B cell (primary cell): Measurements from ENCODE around the gene CSNK1A1. TPM values are rescaled to one million over a fixed set of nuclear protein-coding genes. Genes with fewer than 3 reads are reported as not detected.

Source experiments
- ATAC-seq: fragments of 200-7000 bp; cut with Tn5 transposase; one replicate; pipeline ENCODE4 v1.10.0; 2021; ENCODE audit warnings: low read depth, mild to moderate bottlenecking, moderate number of reproducible peaks, moderate library complexity
- CTCF ChIA-PET: fragments of 350-600 bp; sonication (Branson Sonifier 250); formaldehyde crosslinking; loops from one replicate; lab custom pipeline; 2021; ENCODE audit warnings: antibody characterized with exemption, inconsistent platforms; lab: Charles Lee
- POLR2A ChIA-PET: fragments of 350-600 bp; sonication (Branson Sonifier 250); formaldehyde crosslinking; loops from one replicate; lab custom pipeline; 2021; ENCODE audit warnings: antibody characterized with exemption; lab: Charles Lee
- DNase-seq: peaks from one replicate; pipeline ENCODE4 v3.0.0; 2013
- H2AFZ ChIP-seq: 2 replicates; pipeline ENCODE4 v1.6.1; 2012; ENCODE audit warnings: mild to moderate bottlenecking, low read depth, low read length; ENCODE audit not compliant: insufficient read depth, poor library complexity, severe bottlenecking
- H3K27ac ChIP-seq, 2 donors: 1 replicate in 1 of 2; 2 replicates in 1 of 2; pipeline ENCODE4 v1.5.1; 2012 to 2013; ENCODE audit warnings: low read length in 2 of 2, mild to moderate bottlenecking in 2 of 2, moderate library complexity in 1 of 2
- H3K27me3 ChIP-seq, 4 experiments: fragments of 200-600 bp in 1 of 4; sonication (generic) in 1 of 4; replicated peaks in 1 of 4; 1 replicate in 2 of 4; 2 replicates in 2 of 4; pipeline versions ENCODE4 v1.6.1 to v1.7.0; 2013 to 2016; ENCODE audit warnings: low read length in 3 of 4, mild to moderate bottlenecking in 2 of 4, mixed read lengths in 1 of 4, moderate library complexity in 1 of 4; ENCODE audit not compliant: insufficient read depth in 4 of 4, control insufficient read depth in 3 of 4; ENCODE audit errors: control extremely low read depth in 1 of 4
- H3K36me3 ChIP-seq, 2 experiments: replicated peaks in 1 of 2; 1 replicate in 1 of 2; 2 replicates in 1 of 2; pipeline versions ENCODE4 v1.6.1 to v1.7.1; 2013; ENCODE audit warnings: low read length in 1 of 2; ENCODE audit not compliant: insufficient read depth in 2 of 2, control insufficient read depth in 1 of 2; ENCODE audit errors: control extremely low read depth in 1 of 2, extremely low read depth in 1 of 2
- H3K4me1 ChIP-seq, 2 donors: fragments of 200-600 bp in 1 of 2; sonication (generic) in 1 of 2; 1 replicate in 1 of 2; 2 replicates in 1 of 2; pipeline versions ENCODE4 v1.5.1 to v1.6.1; 2013 to 2017; ENCODE audit warnings: low read length in 2 of 2; ENCODE audit not compliant: control insufficient read depth in 2 of 2, insufficient read depth in 2 of 2
- H3K4me2 ChIP-seq: replicated peaks from 2 replicates; pipeline ENCODE3; 2012; ENCODE audit warnings: mild to moderate bottlenecking, low read depth, low read length; ENCODE audit not compliant: poor library complexity, severe bottlenecking
- H3K4me3 ChIP-seq, 5 experiments: fragments of 200-600 bp in 1 of 5; sonication (generic) in 1 of 5; 1 replicate in 3 of 5; 2 replicates in 2 of 5; pipeline versions ENCODE4 v1.5.1 to v1.7.0; 2011 to 2016; ENCODE audit warnings: low read length in 4 of 5, mild to moderate bottlenecking in 4 of 5, low read depth in 2 of 5, control low read depth in 1 of 5, moderate library complexity in 1 of 5; ENCODE audit not compliant: insufficient read depth in 1 of 5; ENCODE audit errors: control extremely low read depth in 1 of 5, extremely low read depth in 1 of 5
- H3K79me2 ChIP-seq: fragments of 200-600 bp; sonication (generic); one replicate; pipeline ENCODE4 v1.6.0; 2016; ENCODE audit warnings: low read length; ENCODE audit not compliant: control insufficient read depth, insufficient read depth
- H3K9ac ChIP-seq: fragments of 200-600 bp; sonication (generic); 2 replicates; pipeline ENCODE4 v1.6.1; 2017; ENCODE audit warnings: mild to moderate bottlenecking, low read length, moderate library complexity
- H3K9me3 ChIP-seq, 3 donors: one replicate each; pipeline versions ENCODE4 v1.6.1 to v1.7.1; 2013; ENCODE audit warnings: low read length in 2 of 3; ENCODE audit not compliant: control insufficient read depth in 2 of 3, insufficient read depth in 1 of 3; ENCODE audit errors: control extremely low read depth in 1 of 3
- H4K20me1 ChIP-seq: 2 replicates; pipeline ENCODE4 v1.6.0; 2012; ENCODE audit warnings: mild to moderate bottlenecking, low read length; ENCODE audit not compliant: insufficient read depth, control insufficient read depth, poor library complexity, severe bottlenecking
- H3K27ac Mint-ChIP-seq: one replicate; pipeline ENCODE4 v1.8.0; 2021; ENCODE audit warnings: mixed read lengths
- H3K27me3 Mint-ChIP-seq: one replicate; pipeline ENCODE4 v1.8.0; 2021; ENCODE audit warnings: mixed read lengths
- H3K4me1 Mint-ChIP-seq: one replicate; pipeline ENCODE4 v1.8.0; 2021; ENCODE audit warnings: mixed read lengths
- H3K4me3 Mint-ChIP-seq: one replicate; pipeline ENCODE4 v1.8.0; 2021; ENCODE audit warnings: mixed read lengths
- H3K9me3 Mint-ChIP-seq: one replicate; pipeline ENCODE4 v1.8.0; 2022; ENCODE audit warnings: mixed read lengths; ENCODE audit not compliant: insufficient read depth
- EZH2 ChIP-seq: IDR thresholded peaks from 2 replicates; pipeline ENCODE4 v1.6.1; 2012; ENCODE audit warnings: borderline replicate concordance, low read depth, mild to moderate bottlenecking, moderate library complexity, low read length; ENCODE audit not compliant: insufficient read depth, poor library complexity, severe bottlenecking
- WGBS: methylation state at CpG from one replicate; pipeline ENCODE4 v1.1.5; 2013; ENCODE audit warnings: missing lambda C conversion rate; ENCODE audit not compliant: insufficient coverage; 5-methylcytosine and 5-hydroxymethylcytosine counted together
- intact Hi-C: fragments of 100-400 bp; cut with micrococcal nuclease; formaldehyde crosslinking; loops from one replicate; pipeline ENCODE4 v1.10.0; 2022
- polyA plus RNA-seq: library from polyadenylated mRNA; depleted of rRNA; stranded (reverse); fragments of >200 nt; gene quantifications from 2 replicates; pipeline ENCODE4 v1.2.3, GENCODE V29; 2012
- total RNA-seq, 2 donors: library from RNA; stranded (reverse); fragments of 120-200 nt in 1 of 2; gene quantifications; 1 replicate in 1 of 2; 2 replicates in 1 of 2; pipeline versions ENCODE4 v1.2.3 to v1.2.4, GENCODE V29; 2013 to 2022
- TF ChIP-seq, protein P1 (sequence below): fragments of 200-600 bp; IDR thresholded peaks from one replicate; pipeline ENCODE4 v1.8.0; 2022; ENCODE audit warnings: antibody characterized with exemption, mild to moderate bottlenecking

CSNK1A1 gene
- total and polyA plus RNA-seq, 2 donors (not counting 1 experiment from before 2014, with no cell fraction given): 45.9 to 168 TPM

DNA sequence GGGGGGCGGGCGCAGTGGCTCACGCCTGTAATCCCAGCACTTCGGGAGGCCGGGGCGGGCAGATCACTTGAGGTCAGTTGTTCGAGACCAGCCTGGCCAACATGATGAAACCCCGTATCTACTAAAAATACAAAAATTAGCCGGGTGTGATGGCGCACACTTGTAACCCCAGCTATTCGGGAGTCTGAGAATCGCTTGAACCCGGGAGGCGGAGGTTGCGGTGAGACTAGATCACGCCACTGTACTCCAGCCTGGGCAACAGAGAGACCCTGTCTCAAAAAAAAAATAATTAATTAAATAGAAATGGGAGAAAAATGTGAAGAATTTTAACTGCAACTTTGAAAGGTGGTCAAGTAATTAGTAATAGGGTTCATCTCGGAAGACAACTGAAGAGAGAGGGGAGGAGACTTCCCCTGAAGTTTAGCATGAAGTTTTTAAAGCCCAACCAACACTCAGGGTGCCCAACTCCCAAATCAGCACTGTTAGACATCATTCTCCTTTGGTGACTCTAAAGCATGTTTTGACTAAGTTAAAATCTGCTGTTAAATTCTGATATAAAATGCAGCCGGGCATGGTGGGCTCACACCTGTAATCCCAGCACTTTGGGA lies 1.4 kb upstream of the CSNK1A1 start:
- Histone ChIP-seq H3K9ac (no peak overlapping the region), H3K27me3 (no peaks in the 10 kb centered on the region), H2AFZ (no peak overlapping the region), H3K9me3 (peaks cover 0 to 2% (median 0%) of the 10 kb centered on the region in 3 donors), H3K36me3 (peaks cover 2 to 15% of the 10 kb centered on the region in 2 experiments), H3K4me1 (peaks cover 15 to 27% of the 10 kb centered on the region in 2 donors), H3K79me2 (peaks cover 39% of the 10 kb centered on the region), H3K4me2 (no peak overlapping the region), H3K4me3 (no peak overlapping the region), H4K20me1 (peaks cover 17% of the 10 kb centered on the region), H3K27ac (no peak overlapping the region)
- CTCF ChIA-PET: interaction anchor here (1.4 to 2.0 kb wide), 2 partner anchors 111 to 208 kb away, joined by 5 to 8 read pairs; partner anchors contain the start of gene GRPEL2
- WGBS: 100% methylated on average over 3 of the region's 18 CpGs
- no peak for DNase-seq
- H3K4me3 Mint-ChIP-seq: no peak overlapping the region
- no peak overlapping the region for H3K27ac Mint-ChIP-seq
- TF ChIP-seq, protein P1, sequence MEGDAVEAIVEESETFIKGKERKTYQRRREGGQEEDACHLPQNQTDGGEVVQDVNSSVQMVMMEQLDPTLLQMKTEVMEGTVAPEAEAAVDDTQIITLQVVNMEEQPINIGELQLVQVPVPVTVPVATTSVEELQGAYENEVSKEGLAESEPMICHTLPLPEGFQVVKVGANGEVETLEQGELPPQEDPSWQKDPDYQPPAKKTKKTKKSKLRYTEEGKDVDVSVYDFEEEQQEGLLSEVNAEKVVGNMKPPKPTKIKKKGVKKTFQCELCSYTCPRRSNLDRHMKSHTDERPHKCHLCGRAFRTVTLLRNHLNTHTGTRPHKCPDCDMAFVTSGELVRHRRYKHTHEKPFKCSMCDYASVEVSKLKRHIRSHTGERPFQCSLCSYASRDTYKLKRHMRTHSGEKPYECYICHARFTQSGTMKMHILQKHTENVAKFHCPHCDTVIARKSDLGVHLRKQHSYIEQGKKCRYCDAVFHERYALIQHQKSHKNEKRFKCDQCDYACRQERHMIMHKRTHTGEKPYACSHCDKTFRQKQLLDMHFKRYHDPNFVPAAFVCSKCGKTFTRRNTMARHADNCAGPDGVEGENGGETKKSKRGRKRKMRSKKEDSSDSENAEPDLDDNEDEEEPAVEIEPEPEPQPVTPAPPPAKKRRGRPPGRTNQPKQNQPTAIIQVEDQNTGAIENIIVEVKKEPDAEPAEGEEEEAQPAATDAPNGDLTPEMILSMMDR: no peak
- TF ChIP-seq EZH2: no peak
- POLR2A ChIA-PET: interaction anchor here (0.7 kb wide), 1 partner anchor 194 kb away, joined by 3 read pairs; no protein-coding TSS in a partner anchor
- no peaks in the 10 kb centered on the region for H3K9me3 Mint-ChIP-seq
- no peaks in the 10 kb centered on the region for H3K27me3 Mint-ChIP-seq
- intact Hi-C loops: loop anchor here (5.0 kb wide), 2 partner anchors 180 to 1205 kb away; partner anchors contain the start of genes DCTN4 and PPARGC1B
- ATAC-seq: no peak
- H3K4me1 Mint-ChIP-seq: peaks cover 25% of the 10 kb centered on the region

DNA sequence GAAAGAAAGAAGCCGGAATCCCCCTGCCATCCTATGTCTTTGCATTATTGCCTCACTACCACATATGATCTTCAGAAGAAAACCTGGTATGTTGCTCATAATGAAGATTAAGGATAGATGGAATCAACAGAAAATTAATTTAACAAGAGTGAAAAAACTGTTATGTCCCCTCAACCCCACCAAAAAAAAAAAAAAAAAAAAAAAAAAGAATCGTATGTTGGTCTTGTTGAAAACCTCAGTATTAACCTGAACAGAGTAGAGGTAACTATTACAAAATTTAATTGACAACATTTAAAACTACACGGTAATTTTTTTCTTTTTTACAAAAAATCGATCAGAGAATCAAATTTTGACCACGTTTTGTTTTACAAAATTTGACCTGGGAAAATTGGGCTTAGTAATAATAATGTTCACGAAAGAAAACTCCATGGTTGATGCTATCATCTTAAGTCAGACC lies 827 bp upstream of the CSNK1A1 start:
- peak overlapping the region; percentile 91 for H3K4me2 ChIP-seq
- WGBS: no CpG with 5 or more reads among the region's 6 CpGs
- Mint-ChIP-seq H3K27me3 (no peaks in the 10 kb centered on the region), H3K27ac (peak overlapping the region; percentile 99), H3K4me3 (peak overlapping the region; percentile 97), H3K9me3 (no peaks in the 10 kb centered on the region), H3K4me1 (peaks cover 30% of the 10 kb centered on the region)
- H2AFZ ChIP-seq: peak overlapping the region; percentile 86
- TF ChIP-seq EZH2: no peak
- TF ChIP-seq, protein P1: no peak
- ChIA-PET POLR2A (interaction anchor here (0.8 to 1.7 kb wide), 3 partner anchors 31 to 1168 kb away, joined by 4 to 15 read pairs (median 5); partner anchors contain the start of genes FBXO38 and GRPEL2), CTCF (interaction anchor here (0.6 to 2.0 kb wide), 9 partner anchors 10 to 207 kb away, joined by 3 to 9 read pairs (median 5); partner anchors contain the start of gene GRPEL2)
- H3K4me1 ChIP-seq: peaks cover 18 to 27% of the 10 kb centered on the region in 2 donors
- H3K4me3 ChIP-seq: peak overlapping the region; percentile 83 to 99 (median 94)
- H4K20me1 ChIP-seq: peaks cover 23% of the 10 kb centered on the region
- peaks cover 45% of the 10 kb centered on the region for H3K79me2 ChIP-seq
- no peak for ATAC-seq
- intact Hi-C loops: loop anchor here (5.0 kb wide), 2 partner anchors 180 to 1205 kb away; partner anchors contain the start of genes DCTN4 and PPARGC1B
- DNase-seq: no peak
- peak overlapping the region; percentile 87 to 97 for H3K27ac ChIP-seq
- H3K9me3 ChIP-seq: peaks cover 0 to 2% (median 0%) of the 10 kb centered on the region in 3 donors
- H3K36me3 ChIP-seq: peaks cover 2 to 18% of the 10 kb centered on the region in 2 experiments
- H3K9ac ChIP-seq: peak overlapping the region; percentile 95
- H3K27me3 ChIP-seq: no peaks in the 10 kb centered on the region
